OCI-LY7 (cell line): ENCODE data around the gene LRRC55.

ENCODE experiments used
- CTCF ChIP-seq: fragments of 200-600 bp; sonication (generic); conservative IDR thresholded peaks from 2 replicates; pipeline ENCODE4 v1.5.1; 2014; ENCODE audit warnings: mild to moderate bottlenecking, antibody characterized with exemption, low read length, moderate library complexity, mixed read lengths
- EZH2phosphoT487 ChIP-seq: fragments of 200-600 bp; sonication (generic); IDR thresholded peaks from 2 replicates; pipeline ENCODE4 v1.6.1; 2018; ENCODE audit warnings: low read depth, borderline replicate concordance, mild to moderate bottlenecking, mixed run types, antibody characterized with exemption, low read length, moderate library complexity, mixed read lengths

- TF ChIP-seq CTCF, result no peak
- TF ChIP-seq EZH2phosphoT487, result no peak
Observed at GRCh38 chr11:57219021-57219627, 37.4 kb downstream of the LRRC55 start.
